MM.1S (cell line): ENCODE data around the gene FMO5.

Experiments used
- CTCF ChIP-seq: fragments of 300-600 bp; sonication (generic); IDR thresholded peaks from 2 replicates; pipeline ENCODE4 v1.5.1; 2016; ENCODE audit warnings: antibody characterized with exemption, low read length, mixed read lengths
- EZH2 ChIP-seq: fragments of 300-600 bp; sonication (generic); optimal IDR thresholded peaks from 2 replicates; pipeline ENCODE3; 2017; ENCODE audit warnings: low read depth, mild to moderate bottlenecking, antibody characterized with exemption, low read length, mixed read lengths
- EZH2phosphoT487 ChIP-seq: fragments of 300-600 bp; sonication (generic); IDR thresholded peaks from 2 replicates; pipeline ENCODE4 v1.6.1; 2018; ENCODE audit warnings: antibody characterized with exemption, low read length

- TF ChIP-seq CTCF (no peak), EZH2 (no peak), EZH2phosphoT487 (no peak)
Observed at GRCh38 chr1:147218606-147219005, 6.5 kb downstream of the FMO5 start.
